T-helper 17 cell (primary cell): ENCODE data around the gene HNRNPH1. TPM values are rescaled to one million over a fixed set of nuclear protein-coding genes. Genes with fewer than 3 reads are reported as not detected.
A peak's percentile ranks its signal among the peaks of the same experiment; 100 is the strongest.
"Not testable (repeated sequence)": the region's sequence is repeated elsewhere in the genome, so short reads cannot be mapped to it uniquely, and the experiment has no call there.

Source experiments
- ATAC-seq: fragments of 150-1000 bp; cut with Tn5 transposase; 2 replicates; pipeline ENCODE4 v1.10.0; 2021; ENCODE audit warnings: mild to moderate bottlenecking, moderate library complexity
- DNase-seq, 3 donors: peaks; one replicate each; pipeline versions ENCODE4 v3.0.0 to v3.0.0-alpha.2; 2020 to 2021
- H3K9me3 ChIP-seq: one replicate; pipeline ENCODE4 v1.7.0; 2013; ENCODE audit warnings: low read length, mild to moderate bottlenecking; ENCODE audit not compliant: control insufficient read depth, poor library complexity, severe bottlenecking
- H3K27ac Mint-ChIP-seq: one replicate; pipeline ENCODE4 v1.8.0; 2022; ENCODE audit warnings: mild to moderate bottlenecking, moderate library complexity, mixed read lengths
- H3K27me3 Mint-ChIP-seq: one replicate; pipeline ENCODE4 v1.8.0; 2022; ENCODE audit warnings: mixed read lengths
- H3K36me3 Mint-ChIP-seq: one replicate; pipeline ENCODE4 v1.8.0; 2022; ENCODE audit warnings: low read depth, mixed read lengths
- H3K4me1 Mint-ChIP-seq: one replicate; pipeline ENCODE4 v1.8.0; 2022; ENCODE audit warnings: mild to moderate bottlenecking, mixed read lengths
- H3K4me3 Mint-ChIP-seq: one replicate; pipeline ENCODE4 v1.8.0; 2022; ENCODE audit warnings: mild to moderate bottlenecking, moderate library complexity, mixed read lengths
- total RNA-seq, 4 donors: library from RNA in 2 of 4; stranded (reverse) in 2 of 4; gene quantifications; one replicate each; pipeline ENCODE4 v1.2.3 and lab custom pipeline; 2022 to 2026

The HNRNPH1 gene, protein sequence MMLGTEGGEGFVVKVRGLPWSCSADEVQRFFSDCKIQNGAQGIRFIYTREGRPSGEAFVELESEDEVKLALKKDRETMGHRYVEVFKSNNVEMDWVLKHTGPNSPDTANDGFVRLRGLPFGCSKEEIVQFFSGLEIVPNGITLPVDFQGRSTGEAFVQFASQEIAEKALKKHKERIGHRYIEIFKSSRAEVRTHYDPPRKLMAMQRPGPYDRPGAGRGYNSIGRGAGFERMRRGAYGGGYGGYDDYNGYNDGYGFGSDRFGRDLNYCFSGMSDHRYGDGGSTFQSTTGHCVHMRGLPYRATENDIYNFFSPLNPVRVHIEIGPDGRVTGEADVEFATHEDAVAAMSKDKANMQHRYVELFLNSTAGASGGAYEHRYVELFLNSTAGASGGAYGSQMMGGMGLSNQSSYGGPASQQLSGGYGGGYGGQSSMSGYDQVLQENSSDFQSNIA
- total RNA-seq (1,000 to 10,000 TPM; 1,923 to 1,994 TPM), total RNA-seq (lab: John Stamatoyannopoulos, UW) (1,251 to 2,529 reads per million in 2 donors)

GRCh38 chr5:179623003-179623905, at the start of gene HNRNPH1:
TSS of gene HNRNPH1 (minus strand) at chr5:179623671. CDS start at chr5:179623133, 538 bp downstream.
- H3K4me3 Mint-ChIP-seq, result peak within 1 kb of the TSS; percentile 98
- H3K36me3 Mint-ChIP-seq, result peaks cover 20% of the 10 kb centered on the region
- H3K27me3 Mint-ChIP-seq, result peaks cover 5% of the 10 kb centered on the region
- DNase-seq (peak; percentile 91 to 98 (median 95)), ATAC-seq (peak; percentile 80)
- H3K4me1 Mint-ChIP-seq, result peaks cover 47% of the 10 kb centered on the region
- no peaks in the 10 kb centered on the region for H3K9me3 ChIP-seq
- H3K27ac Mint-ChIP-seq, result peak within 1 kb of the TSS; percentile 99

DNA sequence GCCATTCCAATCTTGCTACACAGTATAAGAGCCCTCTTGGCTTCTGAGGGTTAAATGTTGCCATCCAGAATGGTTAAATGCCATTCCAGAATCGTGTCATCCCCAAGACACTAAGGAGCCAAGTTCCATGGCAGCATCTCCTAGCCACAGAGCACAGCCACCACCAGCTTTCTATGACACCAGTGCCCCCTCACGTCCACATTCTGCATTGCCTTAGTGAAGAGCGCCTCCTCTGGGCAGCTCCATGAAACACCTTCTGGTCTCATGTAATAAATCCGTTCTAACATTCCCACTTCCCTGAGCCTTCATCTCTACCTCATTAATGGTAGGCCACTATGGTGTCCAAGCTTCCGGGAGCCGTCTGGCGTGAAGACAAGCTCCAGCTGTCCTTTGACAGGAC, 44.9 kb upstream of the HNRNPH1 start:
- ATAC-seq (peak; percentile 86), DNase-seq (peak; percentile 16 to 40 (median 19))
- Mint-ChIP-seq H3K27me3 (no peaks in the 10 kb centered on the region), H3K4me3 (no peak overlapping the region), H3K36me3 (no peaks in the 10 kb centered on the region), H3K4me1 (peaks cover 6% of the 10 kb centered on the region), H3K27ac (no peak overlapping the region)
- no peaks in the 10 kb centered on the region for H3K9me3 ChIP-seq

- not testable (repeated sequence) for H3K27ac Mint-ChIP-seq, H3K4me1 Mint-ChIP-seq, H3K27me3 Mint-ChIP-seq, H3K36me3 Mint-ChIP-seq, DNase-seq, ATAC-seq, H3K9me3 ChIP-seq
- H3K4me3 Mint-ChIP-seq, result peak overlapping the region; percentile 5
Observed at GRCh38 chr5:179661647-179662046, 38.2 kb upstream of the HNRNPH1 start.

DNA sequence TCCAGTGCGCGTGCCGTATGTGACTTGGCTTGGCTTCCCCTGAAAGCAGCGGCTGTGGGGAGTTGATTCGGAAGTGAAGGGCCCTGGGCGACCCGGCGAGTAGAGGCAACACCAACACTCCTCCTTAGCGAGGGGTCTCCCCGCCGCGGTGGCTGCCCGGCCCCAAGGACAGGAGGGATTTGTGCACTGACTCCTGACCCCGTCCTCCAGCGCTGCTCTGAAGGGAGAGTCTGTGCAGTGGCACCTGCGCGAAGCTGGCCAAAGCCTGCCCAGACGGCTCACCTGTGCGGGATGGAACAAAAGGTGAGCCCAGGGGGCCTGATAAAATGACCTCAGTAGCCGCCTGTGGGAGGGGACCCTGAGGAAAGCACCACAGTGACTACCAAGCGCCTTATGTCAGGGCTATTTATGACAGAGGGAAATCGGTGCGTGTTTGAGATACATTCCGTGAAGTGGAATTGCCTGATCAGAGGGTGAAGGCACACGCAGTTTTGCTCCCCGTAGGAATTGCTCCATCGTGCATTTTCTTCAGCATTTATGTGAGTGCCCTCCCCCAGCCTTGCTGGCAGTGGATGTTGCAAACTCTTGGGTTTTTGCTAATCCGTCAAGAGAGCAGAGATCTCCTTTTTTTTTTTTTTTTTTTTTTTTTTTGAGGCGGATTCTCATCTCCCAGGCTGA, 34.8 kb upstream of the HNRNPH1 start:
- not testable (repeated sequence) for H3K4me1 Mint-ChIP-seq, H3K27ac Mint-ChIP-seq, H3K27me3 Mint-ChIP-seq, DNase-seq, H3K36me3 Mint-ChIP-seq, H3K9me3 ChIP-seq
- peak overlapping the region; percentile 25 for H3K4me3 Mint-ChIP-seq
- ATAC-seq, result peak; percentile 72

- H3K27ac Mint-ChIP-seq, H3K27me3 Mint-ChIP-seq, H3K9me3 ChIP-seq, H3K36me3 Mint-ChIP-seq, H3K4me3 Mint-ChIP-seq, H3K4me1 Mint-ChIP-seq, DNase-seq: not testable (repeated sequence)
- peak; percentile 98 for ATAC-seq
Observed at GRCh38 chr5:179657302-179658178, 34.1 kb upstream of the HNRNPH1 start.

DNA sequence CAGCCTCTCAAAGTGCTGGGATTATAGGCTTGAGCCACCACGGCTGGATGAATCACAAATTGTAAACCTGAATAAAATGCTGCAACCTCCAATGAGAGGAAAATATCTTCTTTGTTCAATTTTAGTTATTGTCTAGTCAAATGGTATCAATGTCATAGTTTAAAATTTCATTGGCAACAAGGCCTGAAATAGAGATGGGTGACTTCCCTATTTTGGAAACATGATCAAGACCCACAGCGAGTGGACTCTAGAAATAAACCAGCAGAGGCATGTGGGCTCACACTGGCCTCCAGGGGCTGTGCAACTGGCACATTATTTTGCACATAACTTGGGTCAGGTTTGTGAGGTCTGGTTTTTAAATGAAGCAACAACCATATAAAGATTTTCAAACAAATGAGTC, 29.7 kb upstream of the HNRNPH1 start:
- H3K9me3 ChIP-seq, H3K36me3 Mint-ChIP-seq, H3K27me3 Mint-ChIP-seq, H3K4me3 Mint-ChIP-seq, H3K4me1 Mint-ChIP-seq, DNase-seq, H3K27ac Mint-ChIP-seq, ATAC-seq: not testable (repeated sequence)

DNA sequence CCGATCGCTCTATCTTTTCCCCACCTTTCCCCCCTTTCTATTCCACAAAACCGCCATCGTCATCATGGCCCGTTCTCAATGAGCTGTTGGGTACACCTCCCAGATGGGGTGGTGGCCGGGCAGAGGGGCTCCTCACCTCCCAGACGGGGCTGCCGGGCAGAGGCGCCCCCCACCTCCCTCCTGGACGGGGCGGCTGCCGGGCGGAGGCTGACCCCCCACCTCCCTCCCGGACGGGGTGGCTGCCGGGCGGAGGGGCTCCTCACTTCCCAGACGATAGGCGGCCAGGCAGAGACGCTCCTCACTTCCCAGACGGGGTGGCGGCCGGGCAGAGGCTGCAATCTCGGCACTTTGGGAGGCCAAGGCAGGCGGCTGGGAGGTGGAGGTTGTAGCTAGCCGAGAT, 26.8 kb upstream of the HNRNPH1 start:
- not testable (repeated sequence) for H3K27ac Mint-ChIP-seq, DNase-seq, H3K4me3 Mint-ChIP-seq, H3K36me3 Mint-ChIP-seq, H3K4me1 Mint-ChIP-seq, H3K27me3 Mint-ChIP-seq, ATAC-seq, H3K9me3 ChIP-seq

DNA sequence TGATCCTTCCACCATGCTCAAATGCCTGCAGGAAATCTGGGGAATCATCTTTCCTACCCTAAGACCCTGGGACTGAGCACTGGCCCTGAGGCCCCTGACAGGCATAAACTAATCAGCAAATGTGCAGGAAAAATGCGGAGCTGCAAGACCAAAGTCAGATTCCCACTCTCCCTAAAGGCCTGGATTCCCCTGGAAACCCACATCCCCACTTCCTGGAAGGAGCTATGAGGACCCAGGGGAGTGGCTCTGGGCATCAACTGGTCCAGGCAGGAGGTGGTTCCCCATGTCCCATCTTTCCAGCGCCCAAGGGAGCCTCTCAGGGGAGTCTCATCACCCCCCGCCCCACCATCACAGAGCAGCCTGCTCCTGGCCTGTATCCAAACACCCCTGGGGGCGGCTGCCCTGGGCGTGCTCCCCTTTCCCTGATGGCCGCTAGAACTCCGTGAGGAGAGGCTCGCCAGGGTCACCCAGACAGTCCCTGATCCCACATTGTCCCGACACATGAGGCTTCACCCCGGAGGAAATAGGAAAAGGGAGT, 25.8 kb upstream of the HNRNPH1 start:
- H3K9me3 ChIP-seq, H3K27ac Mint-ChIP-seq, H3K4me3 Mint-ChIP-seq, H3K36me3 Mint-ChIP-seq, DNase-seq, H3K4me1 Mint-ChIP-seq, H3K27me3 Mint-ChIP-seq, ATAC-seq: not testable (repeated sequence)

DNA sequence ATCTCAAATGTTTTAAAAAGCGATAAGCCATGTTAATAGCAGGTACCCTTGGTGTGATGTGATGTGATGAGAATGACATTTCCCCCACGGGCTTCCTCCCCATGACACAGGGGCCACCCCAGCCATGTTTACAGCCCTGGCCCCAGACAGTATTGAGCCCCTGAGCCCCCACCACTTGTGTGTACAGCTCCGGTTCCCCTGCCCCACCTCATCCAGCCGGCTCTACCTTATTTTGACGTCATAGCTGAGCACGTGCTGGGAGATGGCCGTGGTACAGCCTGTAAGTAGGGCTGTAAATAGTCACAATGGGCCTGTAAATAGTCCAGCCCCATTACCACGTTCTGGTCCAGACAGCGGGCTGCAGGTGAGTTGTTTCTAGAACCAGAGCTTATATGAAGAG, 24.9 kb upstream of the HNRNPH1 start:
- Mint-ChIP-seq H3K4me1 (no peaks in the 10 kb centered on the region), H3K4me3 (no peak overlapping the region), H3K27me3 (no peaks in the 10 kb centered on the region), H3K27ac (no peak overlapping the region), H3K36me3 (no peaks in the 10 kb centered on the region)
- no peak for ATAC-seq
- DNase-seq, result no peak
- no peaks in the 10 kb centered on the region for H3K9me3 ChIP-seq

DNA sequence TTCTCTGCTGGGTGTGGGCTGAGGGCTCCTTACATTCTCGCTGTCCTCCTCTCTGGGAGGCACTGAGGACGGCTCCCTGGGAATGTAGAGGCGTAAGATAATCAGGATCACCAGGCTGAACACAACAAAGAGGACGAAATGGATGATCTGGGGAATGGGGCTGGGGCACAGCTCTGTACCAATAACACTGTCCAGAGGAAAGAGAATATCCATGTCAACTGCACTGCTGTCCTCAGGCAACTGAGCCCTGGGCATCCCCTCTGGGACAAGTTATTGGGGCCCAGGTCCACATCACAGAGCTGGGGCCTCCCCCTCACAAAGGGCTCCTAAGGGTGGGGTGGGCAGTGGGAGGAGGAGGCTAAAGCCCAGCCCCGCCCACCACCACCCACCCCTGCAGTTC, 21.3 kb upstream of the HNRNPH1 start:
- not testable (repeated sequence) for H3K27ac Mint-ChIP-seq, H3K4me1 Mint-ChIP-seq, ATAC-seq, H3K27me3 Mint-ChIP-seq, H3K9me3 ChIP-seq, DNase-seq, H3K4me3 Mint-ChIP-seq, H3K36me3 Mint-ChIP-seq

DNA sequence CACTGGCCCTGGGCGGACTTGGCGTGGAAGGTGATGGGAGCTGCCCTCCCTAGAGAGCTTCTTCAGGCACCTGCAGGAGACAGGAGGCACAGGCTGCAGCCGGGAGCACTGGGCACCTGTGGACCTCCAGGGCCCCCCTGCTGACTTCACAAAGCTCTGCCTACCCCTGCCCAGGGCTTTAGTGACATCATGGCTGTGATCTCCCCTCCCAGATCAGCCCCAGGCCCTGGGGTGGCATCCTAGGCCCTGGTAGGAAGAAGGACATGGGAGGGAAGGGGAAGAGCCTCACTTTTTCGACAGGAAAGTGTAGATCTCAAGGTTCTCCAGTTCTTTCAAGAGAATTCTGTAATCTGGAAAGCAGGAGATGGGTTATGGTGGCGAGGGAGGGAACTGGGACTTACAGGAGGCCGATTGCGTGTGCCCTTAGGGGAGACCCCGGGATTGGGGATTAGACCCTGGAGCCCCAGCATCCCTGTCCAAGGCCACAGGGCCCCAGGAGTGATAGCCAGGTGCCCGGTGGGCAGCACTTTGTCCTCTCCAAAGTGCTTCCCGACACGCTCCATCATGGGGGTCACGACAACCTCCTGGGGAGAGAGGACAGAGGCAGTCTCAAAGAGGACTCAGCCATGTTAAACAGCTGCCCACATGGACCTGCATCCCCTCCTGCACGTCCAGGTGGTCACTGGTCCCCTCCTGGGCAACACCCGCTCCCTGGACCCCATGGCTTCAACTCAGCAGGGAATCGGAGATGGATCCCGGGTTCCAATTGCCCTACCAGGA, 19.9 kb upstream of the HNRNPH1 start:
- not testable (repeated sequence) for H3K4me1 Mint-ChIP-seq, DNase-seq, H3K27me3 Mint-ChIP-seq, ATAC-seq, H3K4me3 Mint-ChIP-seq, H3K36me3 Mint-ChIP-seq, H3K9me3 ChIP-seq, H3K27ac Mint-ChIP-seq
